HL-60 (cell line): Measurements from ENCODE around the gene POLK.
A peak's percentile ranks its signal among the peaks of the same experiment; 100 is the strongest.

Experiments used
- DNase-seq, 2 experiments: peaks; one replicate each; pipeline ENCODE4 v3.0.0-alpha.2; 2010 to 2020; ENCODE audit warnings: low read depth in 1 of 2, low spot score in 1 of 2
- H3K27ac ChIP-seq: fragments of 250-450 bp; sonication (Bioruptor Pico); replicated peaks from 2 replicates; pipeline ENCODE4 v1.5.1; 2020; ENCODE audit warnings: mild to moderate bottlenecking, moderate library complexity
- H3K27me3 ChIP-seq: fragments of 250-450 bp; sonication (Bioruptor Pico); 2 replicates; pipeline ENCODE4 v1.5.1; 2021; ENCODE audit warnings: mild to moderate bottlenecking, moderate library complexity; ENCODE audit not compliant: insufficient read depth, poor library complexity, severe bottlenecking
- H3K4me3 ChIP-seq: replicated peaks from 2 replicates; pipeline ENCODE4 v1.5.1; 2011; ENCODE audit warnings: mild to moderate bottlenecking, control low read depth, low read length; ENCODE audit not compliant: insufficient read depth
- GABPA ChIP-seq: IDR thresholded peaks from 2 replicates; pipeline ENCODE4 v1.6.1; 2012; ENCODE audit warnings: low read depth
- POLR2AphosphoS5 ChIP-seq: IDR thresholded peaks from 2 replicates; pipeline ENCODE4 v1.6.1; 2012; ENCODE audit warnings: low read depth
- SPI1 ChIP-seq: IDR thresholded peaks from 2 replicates; pipeline ENCODE4 v1.6.1; 2012; ENCODE audit warnings: low read depth, mild to moderate bottlenecking, borderline replicate concordance
- long read RNA-seq: library from polyadenylated mRNA; unstranded; transcript quantifications from one replicate; pipeline ENCODE4 v2.0.0, GENCODE V29; 2020
- TF ChIP-seq, protein P1 (sequence below): IDR thresholded peaks from one replicate; pipeline ENCODE4 v1.5.1; 2011; ENCODE audit warnings: low read length, control low read depth, inconsistent platforms; ENCODE audit not compliant: insufficient read depth
- TF ChIP-seq, protein P2 (sequence below): IDR thresholded peaks from 2 replicates; pipeline ENCODE4 v1.6.1; 2012; ENCODE audit warnings: low read depth; ENCODE audit not compliant: insufficient replicate concordance

Gene POLK
- long read RNA-seq, full-length matches to known transcripts = 42 of 90 reads
- long read RNA-seq, partial matches to known transcripts = 20 of 90 reads
- long read RNA-seq, other reads (novel, unspliced or antisense) = 28 of 90 reads

DNA sequence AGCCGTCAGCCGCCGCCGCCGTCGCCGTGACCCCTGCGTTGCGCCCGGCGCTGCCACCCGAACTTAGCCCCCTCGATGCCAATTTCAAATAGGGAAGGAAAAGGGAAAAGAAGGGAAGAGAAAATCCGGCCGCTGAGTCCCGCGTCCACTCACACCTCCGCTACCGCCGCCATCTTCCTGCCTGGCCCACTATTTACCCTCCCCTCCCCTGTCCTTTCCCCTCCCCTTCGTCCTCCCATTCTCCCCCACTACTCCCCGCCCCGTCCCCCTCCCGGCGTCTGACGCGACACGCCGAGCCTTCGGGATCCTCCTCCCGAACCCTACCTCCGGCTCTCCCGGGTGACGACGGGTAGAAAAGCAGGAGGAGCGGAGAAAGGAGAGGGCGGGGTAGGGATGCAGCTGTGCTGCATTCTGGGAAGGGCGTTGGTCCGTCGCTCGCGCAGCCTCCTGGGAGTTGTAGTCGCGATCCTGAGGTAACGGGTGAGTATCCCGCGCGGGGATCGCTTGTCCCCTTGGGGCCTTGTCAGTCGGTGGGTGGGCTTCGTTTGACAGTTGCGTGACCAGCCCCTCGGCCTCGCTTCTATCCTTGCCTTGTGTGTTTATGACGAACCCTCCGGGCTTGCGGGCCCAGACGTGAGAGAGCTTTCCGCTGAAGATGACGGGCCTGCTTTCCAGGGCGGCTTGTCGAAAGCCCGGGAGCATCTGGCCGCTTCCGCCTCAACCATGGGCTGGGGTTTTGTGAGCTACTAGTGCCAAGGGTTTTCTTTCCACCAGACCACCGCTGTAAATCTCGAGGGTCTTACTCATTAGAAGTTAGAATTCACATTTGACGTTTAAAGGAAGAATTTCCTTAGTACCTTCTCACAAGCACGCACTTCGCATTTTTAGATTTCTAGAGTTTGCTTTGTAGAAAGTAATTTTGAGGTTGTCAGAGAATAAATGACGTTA is at the start of gene POLK, which contains the start of gene CERT1:
Gene POLK, plus strand, starts transcription at position 457 of the 948 bp plus-strand sequence.
Gene CERT1, minus strand, starts transcription at position 195 of the 948 bp plus-strand sequence. CDS start 422 bp downstream, outside the sequence.
- H3K27ac ChIP-seq = peak within 1 kb of the TSS; percentile 82
- H3K27me3 ChIP-seq = no peaks in the 10 kb centered on the region
- DNase-seq = peak; percentile 72 to 95
- TF ChIP-seq, protein P1, sequence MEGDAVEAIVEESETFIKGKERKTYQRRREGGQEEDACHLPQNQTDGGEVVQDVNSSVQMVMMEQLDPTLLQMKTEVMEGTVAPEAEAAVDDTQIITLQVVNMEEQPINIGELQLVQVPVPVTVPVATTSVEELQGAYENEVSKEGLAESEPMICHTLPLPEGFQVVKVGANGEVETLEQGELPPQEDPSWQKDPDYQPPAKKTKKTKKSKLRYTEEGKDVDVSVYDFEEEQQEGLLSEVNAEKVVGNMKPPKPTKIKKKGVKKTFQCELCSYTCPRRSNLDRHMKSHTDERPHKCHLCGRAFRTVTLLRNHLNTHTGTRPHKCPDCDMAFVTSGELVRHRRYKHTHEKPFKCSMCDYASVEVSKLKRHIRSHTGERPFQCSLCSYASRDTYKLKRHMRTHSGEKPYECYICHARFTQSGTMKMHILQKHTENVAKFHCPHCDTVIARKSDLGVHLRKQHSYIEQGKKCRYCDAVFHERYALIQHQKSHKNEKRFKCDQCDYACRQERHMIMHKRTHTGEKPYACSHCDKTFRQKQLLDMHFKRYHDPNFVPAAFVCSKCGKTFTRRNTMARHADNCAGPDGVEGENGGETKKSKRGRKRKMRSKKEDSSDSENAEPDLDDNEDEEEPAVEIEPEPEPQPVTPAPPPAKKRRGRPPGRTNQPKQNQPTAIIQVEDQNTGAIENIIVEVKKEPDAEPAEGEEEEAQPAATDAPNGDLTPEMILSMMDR = no peak
- peak; percentile 17; the same call in 1 of the 2 replicates for TF ChIP-seq POLR2AphosphoS5
- H3K4me3 ChIP-seq = peak within 1 kb of the TSS; percentile 67

DNA sequence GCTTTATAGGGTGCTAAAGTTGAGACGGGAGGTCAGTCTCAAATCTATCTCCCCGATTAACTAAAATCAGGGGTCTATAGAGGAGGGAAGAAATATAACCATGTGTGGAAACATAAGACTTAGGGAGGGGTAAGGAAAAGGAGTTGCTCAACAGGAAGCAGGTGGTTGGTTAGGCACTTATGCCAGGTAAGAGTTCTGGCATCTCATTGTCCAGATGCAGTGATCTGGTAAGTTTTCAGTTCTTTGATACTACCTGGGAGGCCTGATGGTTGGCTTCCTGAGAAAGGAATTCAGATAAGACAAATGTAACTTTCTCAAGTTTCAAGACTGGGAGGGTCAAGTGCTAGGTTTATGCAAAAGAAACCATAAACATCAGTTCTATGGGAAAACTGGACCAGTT is 48.0 kb upstream of the POLK start:
- Histone ChIP-seq H3K4me3 (no peak overlapping the region), H3K27ac (no peak overlapping the region), H3K27me3 (no peaks in the 10 kb centered on the region)
- TF ChIP-seq POLR2AphosphoS5 = no peak
- TF ChIP-seq, protein P2, sequence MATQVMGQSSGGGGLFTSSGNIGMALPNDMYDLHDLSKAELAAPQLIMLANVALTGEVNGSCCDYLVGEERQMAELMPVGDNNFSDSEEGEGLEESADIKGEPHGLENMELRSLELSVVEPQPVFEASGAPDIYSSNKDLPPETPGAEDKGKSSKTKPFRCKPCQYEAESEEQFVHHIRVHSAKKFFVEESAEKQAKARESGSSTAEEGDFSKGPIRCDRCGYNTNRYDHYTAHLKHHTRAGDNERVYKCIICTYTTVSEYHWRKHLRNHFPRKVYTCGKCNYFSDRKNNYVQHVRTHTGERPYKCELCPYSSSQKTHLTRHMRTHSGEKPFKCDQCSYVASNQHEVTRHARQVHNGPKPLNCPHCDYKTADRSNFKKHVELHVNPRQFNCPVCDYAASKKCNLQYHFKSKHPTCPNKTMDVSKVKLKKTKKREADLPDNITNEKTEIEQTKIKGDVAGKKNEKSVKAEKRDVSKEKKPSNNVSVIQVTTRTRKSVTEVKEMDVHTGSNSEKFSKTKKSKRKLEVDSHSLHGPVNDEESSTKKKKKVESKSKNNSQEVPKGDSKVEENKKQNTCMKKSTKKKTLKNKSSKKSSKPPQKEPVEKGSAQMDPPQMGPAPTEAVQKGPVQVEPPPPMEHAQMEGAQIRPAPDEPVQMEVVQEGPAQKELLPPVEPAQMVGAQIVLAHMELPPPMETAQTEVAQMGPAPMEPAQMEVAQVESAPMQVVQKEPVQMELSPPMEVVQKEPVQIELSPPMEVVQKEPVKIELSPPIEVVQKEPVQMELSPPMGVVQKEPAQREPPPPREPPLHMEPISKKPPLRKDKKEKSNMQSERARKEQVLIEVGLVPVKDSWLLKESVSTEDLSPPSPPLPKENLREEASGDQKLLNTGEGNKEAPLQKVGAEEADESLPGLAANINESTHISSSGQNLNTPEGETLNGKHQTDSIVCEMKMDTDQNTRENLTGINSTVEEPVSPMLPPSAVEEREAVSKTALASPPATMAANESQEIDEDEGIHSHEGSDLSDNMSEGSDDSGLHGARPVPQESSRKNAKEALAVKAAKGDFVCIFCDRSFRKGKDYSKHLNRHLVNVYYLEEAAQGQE = no peak
- no peak for TF ChIP-seq GABPA
- TF ChIP-seq SPI1 = no peak
- TF ChIP-seq, protein P1 = no peak
- no peak for DNase-seq

DNA sequence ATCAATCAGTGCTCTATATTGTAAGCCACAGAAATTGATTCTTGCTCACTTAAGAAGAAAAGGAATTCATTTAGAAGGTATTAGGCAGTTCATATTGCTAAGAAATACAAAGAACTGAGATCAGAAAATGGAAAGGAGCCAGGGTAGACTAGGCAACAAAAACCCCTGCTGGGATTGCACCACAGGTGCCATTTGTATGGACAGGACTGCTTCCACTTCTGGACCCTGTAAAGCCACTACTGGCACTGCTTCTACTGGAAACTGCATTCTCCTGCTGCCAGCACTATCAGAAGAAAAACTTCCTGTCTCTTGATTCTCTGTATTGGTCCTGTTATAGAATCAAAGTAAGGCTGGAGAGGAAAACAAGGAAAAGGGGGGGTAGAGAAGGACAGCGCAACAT is 46.2 kb upstream of the POLK start:
- TF ChIP-seq, protein P1 = no peak
- TF ChIP-seq, protein P2 = no peak
- TF ChIP-seq SPI1 (no peak), POLR2AphosphoS5 (no peak), GABPA (no peak)
- no peaks in the 10 kb centered on the region for H3K27me3 ChIP-seq
- DNase-seq = no peak
- no peak overlapping the region for H3K27ac ChIP-seq
- no peak overlapping the region for H3K4me3 ChIP-seq
